Measurements from ENCODE around the gene MDGA2.

MDGA2 gene

GRCh38 chr14:47710581-47710980, 35.2 kb upstream of the MDGA2 start:
- no peak overlapping the region for H3K4me2 ChIP-seq
- no peak overlapping the region for H3K9ac ChIP-seq
- no peaks in the 10 kb centered on the region for H3K4me1 ChIP-seq (ENCODE audit: low read depth, poor library complexity, severe bottlenecking)
- no peak overlapping the region for H2AFZ ChIP-seq (ENCODE audit: low read depth)
- H3K36me3 ChIP-seq (ENCODE audit: insufficient read depth) = no peaks in the 10 kb centered on the region
- no peaks in the 10 kb centered on the region for H3K79me2 ChIP-seq (ENCODE audit: insufficient read depth, low read depth)
- H4K20me1 ChIP-seq (ENCODE audit: insufficient read depth) = no peaks in the 10 kb centered on the region
- no peaks in the 10 kb centered on the region for H3K27me3 ChIP-seq (ENCODE audit: insufficient read depth, low read depth)
- no peak overlapping the region for H3K4me3 ChIP-seq (IDR thresholded peaks at IDR 0.05; ENCODE audit: insufficient read depth, low read depth, low read length)
- TF ChIP-seq, protein P1, sequence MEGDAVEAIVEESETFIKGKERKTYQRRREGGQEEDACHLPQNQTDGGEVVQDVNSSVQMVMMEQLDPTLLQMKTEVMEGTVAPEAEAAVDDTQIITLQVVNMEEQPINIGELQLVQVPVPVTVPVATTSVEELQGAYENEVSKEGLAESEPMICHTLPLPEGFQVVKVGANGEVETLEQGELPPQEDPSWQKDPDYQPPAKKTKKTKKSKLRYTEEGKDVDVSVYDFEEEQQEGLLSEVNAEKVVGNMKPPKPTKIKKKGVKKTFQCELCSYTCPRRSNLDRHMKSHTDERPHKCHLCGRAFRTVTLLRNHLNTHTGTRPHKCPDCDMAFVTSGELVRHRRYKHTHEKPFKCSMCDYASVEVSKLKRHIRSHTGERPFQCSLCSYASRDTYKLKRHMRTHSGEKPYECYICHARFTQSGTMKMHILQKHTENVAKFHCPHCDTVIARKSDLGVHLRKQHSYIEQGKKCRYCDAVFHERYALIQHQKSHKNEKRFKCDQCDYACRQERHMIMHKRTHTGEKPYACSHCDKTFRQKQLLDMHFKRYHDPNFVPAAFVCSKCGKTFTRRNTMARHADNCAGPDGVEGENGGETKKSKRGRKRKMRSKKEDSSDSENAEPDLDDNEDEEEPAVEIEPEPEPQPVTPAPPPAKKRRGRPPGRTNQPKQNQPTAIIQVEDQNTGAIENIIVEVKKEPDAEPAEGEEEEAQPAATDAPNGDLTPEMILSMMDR (conservative IDR thresholded peaks at IDR 0.05; ENCODE audit: low read depth, low read length) = no peak
- H3K27ac ChIP-seq = no peak overlapping the region

DNA sequence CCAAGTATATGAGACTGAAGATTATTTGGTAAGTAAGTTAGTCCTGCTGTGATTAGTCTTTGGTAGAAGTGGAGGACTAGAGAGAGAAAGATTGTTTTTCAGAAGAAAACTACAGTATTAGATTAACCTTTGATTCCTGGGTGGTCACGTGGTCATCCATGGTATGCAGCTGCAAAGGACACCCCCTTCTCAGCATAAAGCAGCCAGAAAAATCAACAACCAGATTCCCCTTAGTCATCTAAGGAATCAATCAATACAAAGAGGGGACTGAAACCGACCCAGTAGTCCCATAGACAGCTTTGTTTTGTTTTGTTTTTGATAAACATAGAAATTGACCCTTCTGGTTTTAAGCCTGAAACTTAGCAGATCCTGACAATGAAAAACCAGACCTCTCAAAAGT, 30.3 kb upstream of the MDGA2 start:
- Histone ChIP-seq H3K4me2 (no peak overlapping the region), H3K27ac (no peak overlapping the region), H2AFZ (ENCODE audit: low read depth) (no peak overlapping the region), H3K9ac (no peak overlapping the region), H4K20me1 (ENCODE audit: insufficient read depth) (no peaks in the 10 kb centered on the region), H3K27me3 (ENCODE audit: insufficient read depth, low read depth) (no peaks in the 10 kb centered on the region), H3K4me3 (IDR thresholded peaks at IDR 0.05; ENCODE audit: insufficient read depth, low read depth, low read length) (no peak overlapping the region), H3K36me3 (ENCODE audit: insufficient read depth) (no peaks in the 10 kb centered on the region), H3K79me2 (ENCODE audit: insufficient read depth, low read depth) (no peaks in the 10 kb centered on the region), H3K4me1 (ENCODE audit: low read depth, poor library complexity, severe bottlenecking) (no peaks in the 10 kb centered on the region)
- TF ChIP-seq, protein P1 (conservative IDR thresholded peaks at IDR 0.05; ENCODE audit: low read depth, low read length) = no peak

DNA sequence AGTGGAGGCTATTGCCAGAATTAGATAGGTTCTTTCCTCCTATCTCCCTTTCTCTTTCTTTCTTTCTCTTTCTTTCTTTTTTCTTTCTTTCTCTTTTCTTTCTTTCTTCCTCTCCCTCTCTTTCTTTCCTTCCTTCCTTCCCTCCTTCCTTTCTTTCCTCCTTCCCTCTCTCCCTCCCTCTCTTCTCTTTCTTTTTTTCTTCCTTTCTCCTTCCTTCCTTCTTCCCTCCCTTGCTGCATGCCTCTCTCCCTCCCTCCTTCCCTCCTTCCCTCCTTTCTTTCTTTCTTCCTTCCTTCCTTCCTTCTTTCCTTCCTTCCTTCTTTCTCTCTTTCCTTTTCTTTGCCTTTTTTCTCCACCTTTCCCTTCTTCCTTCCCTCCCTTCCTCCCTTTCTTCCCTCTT, 16.4 kb upstream of the MDGA2 start:
- H2AFZ ChIP-seq (ENCODE audit: low read depth) = no peak overlapping the region
- H3K36me3 ChIP-seq (ENCODE audit: insufficient read depth) = no peaks in the 10 kb centered on the region
- no peak overlapping the region for H3K27ac ChIP-seq
- no peak overlapping the region for H3K4me2 ChIP-seq
- no peaks in the 10 kb centered on the region for H3K79me2 ChIP-seq (ENCODE audit: insufficient read depth, low read depth)
- no peak overlapping the region for H3K4me3 ChIP-seq (IDR thresholded peaks at IDR 0.05; ENCODE audit: insufficient read depth, low read depth, low read length)
- no peaks in the 10 kb centered on the region for H3K27me3 ChIP-seq (ENCODE audit: insufficient read depth, low read depth)
- TF ChIP-seq, protein P1 (conservative IDR thresholded peaks at IDR 0.05; ENCODE audit: low read depth, low read length) = no peak
- H4K20me1 ChIP-seq (ENCODE audit: insufficient read depth) = no peaks in the 10 kb centered on the region
- no peak overlapping the region for H3K9ac ChIP-seq
- H3K4me1 ChIP-seq (ENCODE audit: low read depth, poor library complexity, severe bottlenecking) = no peaks in the 10 kb centered on the region

GRCh38 chr14:47678993-47679392, 3.6 kb upstream of the MDGA2 start:
- Histone ChIP-seq H3K4me3 (IDR thresholded peaks at IDR 0.05; ENCODE audit: insufficient read depth, low read depth, low read length) (no peak overlapping the region), H2AFZ (ENCODE audit: low read depth) (no peak overlapping the region), H4K20me1 (ENCODE audit: insufficient read depth) (no peaks in the 10 kb centered on the region), H3K27me3 (ENCODE audit: insufficient read depth, low read depth) (no peaks in the 10 kb centered on the region), H3K27ac (no peak overlapping the region), H3K36me3 (ENCODE audit: insufficient read depth) (no peaks in the 10 kb centered on the region), H3K9ac (no peak overlapping the region), H3K79me2 (ENCODE audit: insufficient read depth, low read depth) (no peaks in the 10 kb centered on the region), H3K4me2 (no peak overlapping the region), H3K4me1 (ENCODE audit: low read depth, poor library complexity, severe bottlenecking) (no peaks in the 10 kb centered on the region)
- TF ChIP-seq, protein P1 (conservative IDR thresholded peaks at IDR 0.05; ENCODE audit: low read depth, low read length) = no peak

All from KMS-11 (cell line).